Measurements from ENCODE around the gene ARHGAP24.
"Not testable (repeated sequence)": the region's sequence is repeated elsewhere in the genome, so short reads cannot be mapped to it uniquely, and the experiment has no call there.

The ARHGAP24 gene

GRCh38 chr4:85861064-85861765, 386.3 kb downstream of the ARHGAP24 start:
- DNase-seq (ENCODE audit: low read depth in 2 of 2) = no peak

- no peak for DNase-seq (ENCODE audit: low read depth in 2 of 2)
Measured at GRCh38 chr4:85862896-85863295, 387.9 kb downstream of the ARHGAP24 start.

GRCh38 chr4:85864259-85865205, 389.6 kb downstream of the ARHGAP24 start:
- no peak for DNase-seq (ENCODE audit: low read depth in 2 of 2)

- no peak for DNase-seq (ENCODE audit: low read depth in 2 of 2)
Measured at GRCh38 chr4:85865256-85865655, 390.3 kb downstream of the ARHGAP24 start.

- DNase-seq (ENCODE audit: low read depth in 2 of 2) = no peak
Measured at GRCh38 chr4:85866508-85866907, 391.6 kb downstream of the ARHGAP24 start.

- no peak for DNase-seq (ENCODE audit: low read depth in 2 of 2)
Measured at GRCh38 chr4:85867271-85867670, 392.3 kb downstream of the ARHGAP24 start.

GRCh38 chr4:85869181-85869580, 394.2 kb downstream of the ARHGAP24 start:
- DNase-seq (ENCODE audit: low read depth in 2 of 2) = no peak

GRCh38 chr4:85870298-85871083, 395.5 kb downstream of the ARHGAP24 start:
- no peak for DNase-seq (ENCODE audit: low read depth in 2 of 2)

GRCh38 chr4:85873566-85873965, 398.6 kb downstream of the ARHGAP24 start:
- no peak for DNase-seq (ENCODE audit: low read depth in 2 of 2)

- no peak for DNase-seq (ENCODE audit: low read depth in 2 of 2)
Measured at GRCh38 chr4:85879518-85879917, 404.6 kb downstream of the ARHGAP24 start.

- DNase-seq (ENCODE audit: low read depth in 2 of 2) = no peak
Measured at GRCh38 chr4:85883180-85883579, 408.2 kb downstream of the ARHGAP24 start.

GRCh38 chr4:85884251-85884650, 409.3 kb downstream of the ARHGAP24 start:
- DNase-seq (ENCODE audit: low read depth in 2 of 2) = no peak

- no peak for DNase-seq (ENCODE audit: low read depth in 2 of 2)
Measured at GRCh38 chr4:85886665-85887064, 411.7 kb downstream of the ARHGAP24 start.

GRCh38 chr4:85889314-85889713, 414.4 kb downstream of the ARHGAP24 start:
- DNase-seq (ENCODE audit: low read depth in 2 of 2) = no peak

- DNase-seq (ENCODE audit: low read depth in 2 of 2) = no peak
Measured at GRCh38 chr4:85895755-85896154, 420.8 kb downstream of the ARHGAP24 start.

- DNase-seq (ENCODE audit: low read depth in 2 of 2) = no peak
Measured at GRCh38 chr4:85898231-85898630, 423.3 kb downstream of the ARHGAP24 start.

- no peak for DNase-seq (ENCODE audit: low read depth in 2 of 2)
Measured at GRCh38 chr4:85901500-85901899, 426.6 kb downstream of the ARHGAP24 start.

GRCh38 chr4:85902647-85903046, 427.7 kb downstream of the ARHGAP24 start:
- not testable (repeated sequence) for DNase-seq (ENCODE audit: low read depth in 2 of 2)

GRCh38 chr4:85905761-85906160, 430.8 kb downstream of the ARHGAP24 start:
- DNase-seq (ENCODE audit: low read depth in 2 of 2) = no peak

- DNase-seq (ENCODE audit: low read depth in 2 of 2) = no peak
Measured at GRCh38 chr4:85907001-85907400, 432.1 kb downstream of the ARHGAP24 start.

- DNase-seq (ENCODE audit: low read depth in 2 of 2) = no peak
Measured at GRCh38 chr4:85909851-85910250, 434.9 kb downstream of the ARHGAP24 start.

- DNase-seq (ENCODE audit: low read depth in 2 of 2) = no peak
Measured at GRCh38 chr4:85910985-85911384, 436.0 kb downstream of the ARHGAP24 start.
